PC-3 (cell line): Measurements from ENCODE around the gene MRTFA. TPM values are rescaled to one million over a fixed set of nuclear protein-coding genes. Genes with fewer than 3 reads are reported as not detected.

Experiments
- ATAC-seq: fragments of 200-7000 bp; cut with Tn5 transposase; 2 replicates; pipeline ENCODE4 v1.9.1; 2020; ENCODE audit warnings: mild to moderate bottlenecking, moderate library complexity
- BruUV-seq: library from RNA; stranded (reverse); fragments of 400-500 nt; replicated peaks from 2 replicates; lab custom pipeline; 2021; lab: Mats Ljungman, UMichigan
- CTCF ChIA-PET: fragments of 300-600 bp; sonication (Branson Sonifier 250); formaldehyde crosslinking; loops from one replicate; lab custom pipeline; 2022; ENCODE audit warnings: antibody characterized with exemption; lab: Charles Lee
- POLR2A ChIA-PET: fragments of 300-600 bp; sonication (Branson Sonifier 250); formaldehyde crosslinking; loops from one replicate; lab custom pipeline; 2022; ENCODE audit warnings: antibody characterized with exemption; ENCODE audit not compliant: unreplicated experiment; lab: Charles Lee
- DNase-seq: peaks from one replicate; pipeline ENCODE4 v3.0.0-alpha.2; 2015
- H2AFZ ChIP-seq: fragments of 300-600 bp; sonication (generic); 2 replicates; pipeline ENCODE4 v1.6.0; 2016; ENCODE audit warnings: antibody characterized with exemption, low read length
- H3F3A ChIP-seq: fragments of 300-600 bp; sonication (generic); one replicate; pipeline ENCODE4 v1.6.0; 2017; ENCODE audit warnings: antibody characterized with exemption, low read length, control low read depth, mild to moderate bottlenecking; ENCODE audit not compliant: unreplicated experiment
- H3K27ac ChIP-seq: fragments of 300-600 bp; sonication (generic); 2 replicates; pipeline ENCODE4 v1.5.1; 2016; ENCODE audit warnings: mild to moderate bottlenecking, low read length
- H3K27me3 ChIP-seq: fragments of 300-600 bp; sonication (generic); 2 replicates; pipeline ENCODE4 v1.6.1; 2016; ENCODE audit warnings: low read length, mixed read lengths
- H3K36me3 ChIP-seq: fragments of 300-600 bp; sonication (generic); 2 replicates; pipeline ENCODE4 v1.6.1; 2016; ENCODE audit warnings: low read depth, mixed run types, low read length, mixed read lengths
- H3K4me1 ChIP-seq: fragments of 300-600 bp; sonication (generic); 2 replicates; pipeline ENCODE4 v1.5.1; 2016; ENCODE audit warnings: low read length; ENCODE audit not compliant: insufficient read depth
- H3K4me2 ChIP-seq: fragments of 300-600 bp; sonication (generic); 2 replicates; pipeline ENCODE4 v1.6.0; 2016; ENCODE audit warnings: low read length
- H3K4me3 ChIP-seq: fragments of 300-600 bp; sonication (generic); 2 replicates; pipeline ENCODE4 v1.5.1; 2016; ENCODE audit warnings: mild to moderate bottlenecking, low read length, mixed read lengths
- H3K79me2 ChIP-seq: fragments of 300-600 bp; sonication (generic); 2 replicates; pipeline ENCODE4 v1.6.1; 2017; ENCODE audit warnings: low read length, mixed read lengths
- H3K9ac ChIP-seq: fragments of 300-600 bp; sonication (generic); 2 replicates; pipeline ENCODE4 v1.6.0; 2016; ENCODE audit warnings: mild to moderate bottlenecking, low read length
- H3K9me2 ChIP-seq: fragments of 300-600 bp; sonication (generic); replicated peaks from 2 replicates; pipeline ENCODE4 v1.6.1; 2016; ENCODE audit warnings: mixed run types, low read length, mixed read lengths
- H3K9me3 ChIP-seq: fragments of 300-600 bp; sonication (generic); 2 replicates; pipeline ENCODE4 v1.6.1; 2016; ENCODE audit warnings: low read length, mixed read lengths
- H4K20me1 ChIP-seq: fragments of 300-600 bp; sonication (generic); 2 replicates; pipeline ENCODE4 v1.6.1; 2016; ENCODE audit warnings: low read length, mixed read lengths
- EZH2 ChIP-seq: fragments of 300-600 bp; sonication (generic); IDR thresholded peaks from one replicate; pipeline ENCODE4 v1.6.1; 2017; ENCODE audit warnings: antibody characterized with exemption, mild to moderate bottlenecking, low read length; ENCODE audit not compliant: unreplicated experiment
- EZH2phosphoT487 ChIP-seq: fragments of 300-600 bp; sonication (generic); IDR thresholded peaks from 2 replicates; pipeline ENCODE4 v1.6.1; 2018; ENCODE audit warnings: mild to moderate bottlenecking, antibody characterized with exemption, low read length, borderline replicate concordance
- intact Hi-C: fragments of 100-400 bp; cut with micrococcal nuclease; formaldehyde crosslinking; loops from 2 replicates; pipeline ENCODE4 v1.9.0; 2023
- total RNA-seq: library from RNA; depleted of rRNA; stranded (reverse); fragments of >200 nt; gene quantifications from 2 replicates; pipeline ENCODE4 v1.2.3, GENCODE V29; 2014
- TF ChIP-seq, protein P1 (sequence below): fragments of 300-600 bp; sonication (generic); conservative IDR thresholded peaks from 2 replicates; pipeline ENCODE4 v1.5.1; 2017; ENCODE audit warnings: antibody characterized with exemption, low read depth, mild to moderate bottlenecking, low read length

MRTFA gene
- total RNA-seq, 1 experiment from 2014 or later: 32.6 TPM

GRCh38 chr22:40666151-40666848, 29.8 kb upstream of the MRTFA start:
- ChIA-PET POLR2A (interaction anchor here (0.6 kb wide), 1 partner anchor 285 kb away, joined by 4 read pairs; no protein-coding TSS in a partner anchor), CTCF (no interaction called here)
- TF ChIP-seq EZH2phosphoT487: no peak
- TF ChIP-seq, protein P1, sequence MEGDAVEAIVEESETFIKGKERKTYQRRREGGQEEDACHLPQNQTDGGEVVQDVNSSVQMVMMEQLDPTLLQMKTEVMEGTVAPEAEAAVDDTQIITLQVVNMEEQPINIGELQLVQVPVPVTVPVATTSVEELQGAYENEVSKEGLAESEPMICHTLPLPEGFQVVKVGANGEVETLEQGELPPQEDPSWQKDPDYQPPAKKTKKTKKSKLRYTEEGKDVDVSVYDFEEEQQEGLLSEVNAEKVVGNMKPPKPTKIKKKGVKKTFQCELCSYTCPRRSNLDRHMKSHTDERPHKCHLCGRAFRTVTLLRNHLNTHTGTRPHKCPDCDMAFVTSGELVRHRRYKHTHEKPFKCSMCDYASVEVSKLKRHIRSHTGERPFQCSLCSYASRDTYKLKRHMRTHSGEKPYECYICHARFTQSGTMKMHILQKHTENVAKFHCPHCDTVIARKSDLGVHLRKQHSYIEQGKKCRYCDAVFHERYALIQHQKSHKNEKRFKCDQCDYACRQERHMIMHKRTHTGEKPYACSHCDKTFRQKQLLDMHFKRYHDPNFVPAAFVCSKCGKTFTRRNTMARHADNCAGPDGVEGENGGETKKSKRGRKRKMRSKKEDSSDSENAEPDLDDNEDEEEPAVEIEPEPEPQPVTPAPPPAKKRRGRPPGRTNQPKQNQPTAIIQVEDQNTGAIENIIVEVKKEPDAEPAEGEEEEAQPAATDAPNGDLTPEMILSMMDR: no peak
- no peak for TF ChIP-seq EZH2
- Histone ChIP-seq H4K20me1 (no peaks in the 10 kb centered on the region), H3K9me2 (no peaks in the 10 kb centered on the region), H3K4me2 (no peak overlapping the region), H3K4me3 (no peak overlapping the region), H3K9ac (no peak overlapping the region), H3K79me2 (no peaks in the 10 kb centered on the region), H2AFZ (no peak overlapping the region), H3F3A (no peaks in the 10 kb centered on the region), H3K27ac (no peak overlapping the region), H3K36me3 (no peaks in the 10 kb centered on the region), H3K4me1 (no peaks in the 10 kb centered on the region), H3K9me3 (no peaks in the 10 kb centered on the region), H3K27me3 (no peaks in the 10 kb centered on the region)
- ATAC-seq: no peak; the same call in 1 of the 2 replicates
- no TSS peak for BruUV-seq
- intact Hi-C loops: no loop called here
- no peak for DNase-seq

- Histone ChIP-seq H3K4me2 (no peak overlapping the region), H3K27me3 (no peaks in the 10 kb centered on the region)
- CTCF ChIA-PET: no interaction called here
Observed at GRCh38 chr22:40665312-40665711, 28.8 kb upstream of the MRTFA start.

More at GRCh38 chr22:40665312-40665711, 28.8 kb upstream of the MRTFA start:
- Histone ChIP-seq H3K27ac (peak overlapping the region; percentile 29), H4K20me1 (no peaks in the 10 kb centered on the region), H3K79me2 (no peaks in the 10 kb centered on the region), H3K4me3 (no peak overlapping the region), H3F3A (no peaks in the 10 kb centered on the region), H3K36me3 (no peaks in the 10 kb centered on the region), H3K9me2 (no peaks in the 10 kb centered on the region), H3K9ac (no peak overlapping the region), H3K4me1 (no peaks in the 10 kb centered on the region), H2AFZ (no peak overlapping the region), H3K9me3 (no peaks in the 10 kb centered on the region)
- POLR2A ChIA-PET: no interaction called here
- BruUV-seq: no TSS peak
- no peak for DNase-seq
- intact Hi-C loops: no loop called here
- no peak for ATAC-seq
- TF ChIP-seq, protein P1: no peak
- TF ChIP-seq EZH2phosphoT487: no peak
- no peak for TF ChIP-seq EZH2
